Activated CD8-positive, alpha-beta T cell treated with anti-CD3 and anti-CD28 coated beads for 36 hours (primary cell): ENCODE measurements around the gene DIO3. TPM values are rescaled to one million over a fixed set of nuclear protein-coding genes. Genes with fewer than 3 reads are reported as not detected.
A peak's percentile ranks its signal among the peaks of the same experiment; 100 is the strongest.

ENCODE experiments used
- ATAC-seq: fragments of 200-7000 bp; cut with Tn5 transposase; one replicate; pipeline ENCODE4 v1.10.0; 2021; ENCODE audit warnings: mild to moderate bottlenecking, moderate library complexity
- CTCF ChIA-PET: fragments of 350-600 bp; sonication (Branson Sonifier 250); formaldehyde crosslinking; loops from one replicate; lab custom pipeline; 2021; ENCODE audit warnings: antibody characterized with exemption; lab: Charles Lee
- POLR2A ChIA-PET: fragments of 350-600 bp; sonication (Branson Sonifier 250); formaldehyde crosslinking; loops from one replicate; lab custom pipeline; 2021; ENCODE audit warnings: antibody characterized with exemption; lab: Charles Lee
- DNase-seq: peaks from one replicate; pipeline ENCODE4 v3.0.0-alpha.2; 2020
- H3K27ac Mint-ChIP-seq: one replicate; pipeline ENCODE4 v1.8.0; 2021; ENCODE audit warnings: mild to moderate bottlenecking, mixed read lengths
- H3K27me3 Mint-ChIP-seq: one replicate; pipeline ENCODE4 v1.8.0; 2021; ENCODE audit warnings: mixed read lengths
- H3K36me3 Mint-ChIP-seq: one replicate; pipeline ENCODE4 v1.8.0; 2021; ENCODE audit warnings: low read depth, mixed read lengths
- H3K4me1 Mint-ChIP-seq: one replicate; pipeline ENCODE4 v1.8.0; 2021; ENCODE audit warnings: low read depth, mixed read lengths
- H3K4me3 Mint-ChIP-seq: one replicate; pipeline ENCODE4 v1.8.0; 2021; ENCODE audit warnings: mild to moderate bottlenecking, moderate library complexity, mixed read lengths
- H3K9me3 Mint-ChIP-seq: one replicate; pipeline ENCODE4 v1.8.0; 2021; ENCODE audit warnings: mixed read lengths
- intact Hi-C: fragments of 100-400 bp; cut with micrococcal nuclease; formaldehyde crosslinking; loops from one replicate; pipeline ENCODE4 v1.10.0; 2022
- total RNA-seq, 2 experiments: library from RNA; stranded (reverse); gene quantifications; one replicate each; pipeline ENCODE4 v1.2.3, GENCODE V29; 2021
- TF ChIP-seq, protein P1 (sequence below): fragments of 200-600 bp; IDR thresholded peaks from one replicate; pipeline ENCODE4 v1.8.0; 2022; ENCODE audit warnings: antibody characterized with exemption, mild to moderate bottlenecking

The DIO3 gene
- total RNA-seq, 2 experiments from 2014 or later, result not detected

DNA sequence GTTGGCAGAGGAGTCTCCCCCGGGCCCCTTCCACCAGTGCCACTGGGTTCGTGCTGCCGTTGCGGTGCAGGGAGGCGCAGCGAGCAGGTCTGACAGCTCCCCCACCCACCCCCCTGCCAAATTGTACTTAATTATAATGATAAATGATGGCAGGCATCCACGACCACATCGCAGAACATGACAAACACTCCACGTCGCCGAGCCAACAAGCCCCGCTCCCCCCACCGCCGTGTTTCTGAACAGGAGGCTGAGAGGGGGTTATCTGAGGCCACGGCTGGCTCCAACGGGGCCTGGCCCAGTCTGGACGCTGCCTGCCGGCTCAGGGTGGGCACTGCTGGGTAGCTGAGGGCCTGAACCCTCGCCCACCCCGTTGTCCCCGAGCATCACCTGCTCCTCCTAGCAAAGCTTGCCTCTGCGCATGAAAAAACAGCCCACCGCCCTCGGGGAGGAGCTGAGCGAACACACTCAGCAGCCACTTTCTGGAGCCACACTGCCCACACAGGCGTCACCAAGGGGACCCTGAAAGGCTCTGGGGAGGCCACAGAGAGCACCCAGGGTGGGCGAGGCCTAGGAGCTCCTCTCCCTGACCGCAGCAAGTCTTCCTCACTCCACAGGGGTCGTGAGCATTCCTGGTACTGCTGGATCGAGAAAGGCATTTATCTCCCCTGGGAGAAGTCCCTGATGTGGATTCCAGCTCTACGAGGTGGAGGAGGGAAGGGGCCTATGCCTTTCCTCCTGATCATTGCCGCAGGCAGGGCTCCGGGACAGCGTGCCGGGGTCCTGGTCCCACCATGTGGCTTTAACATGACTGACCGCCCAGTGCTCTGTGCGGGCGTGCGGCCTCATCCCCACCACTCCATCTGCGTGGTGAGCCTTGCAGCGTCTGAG is 35.4 kb upstream of the DIO3 start:
- intact Hi-C loops, result no loop called here
- Mint-ChIP-seq H3K36me3 (no peaks in the 10 kb centered on the region), H3K4me3 (no peak overlapping the region), H3K27ac (no peak overlapping the region), H3K9me3 (no peaks in the 10 kb centered on the region), H3K27me3 (no peaks in the 10 kb centered on the region), H3K4me1 (peaks cover 8% of the 10 kb centered on the region)
- DNase-seq (no peak), ATAC-seq (no peak)
- TF ChIP-seq, protein P1, sequence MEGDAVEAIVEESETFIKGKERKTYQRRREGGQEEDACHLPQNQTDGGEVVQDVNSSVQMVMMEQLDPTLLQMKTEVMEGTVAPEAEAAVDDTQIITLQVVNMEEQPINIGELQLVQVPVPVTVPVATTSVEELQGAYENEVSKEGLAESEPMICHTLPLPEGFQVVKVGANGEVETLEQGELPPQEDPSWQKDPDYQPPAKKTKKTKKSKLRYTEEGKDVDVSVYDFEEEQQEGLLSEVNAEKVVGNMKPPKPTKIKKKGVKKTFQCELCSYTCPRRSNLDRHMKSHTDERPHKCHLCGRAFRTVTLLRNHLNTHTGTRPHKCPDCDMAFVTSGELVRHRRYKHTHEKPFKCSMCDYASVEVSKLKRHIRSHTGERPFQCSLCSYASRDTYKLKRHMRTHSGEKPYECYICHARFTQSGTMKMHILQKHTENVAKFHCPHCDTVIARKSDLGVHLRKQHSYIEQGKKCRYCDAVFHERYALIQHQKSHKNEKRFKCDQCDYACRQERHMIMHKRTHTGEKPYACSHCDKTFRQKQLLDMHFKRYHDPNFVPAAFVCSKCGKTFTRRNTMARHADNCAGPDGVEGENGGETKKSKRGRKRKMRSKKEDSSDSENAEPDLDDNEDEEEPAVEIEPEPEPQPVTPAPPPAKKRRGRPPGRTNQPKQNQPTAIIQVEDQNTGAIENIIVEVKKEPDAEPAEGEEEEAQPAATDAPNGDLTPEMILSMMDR, result no peak
- ChIA-PET CTCF (no interaction called here), POLR2A (no interaction called here)

DNA sequence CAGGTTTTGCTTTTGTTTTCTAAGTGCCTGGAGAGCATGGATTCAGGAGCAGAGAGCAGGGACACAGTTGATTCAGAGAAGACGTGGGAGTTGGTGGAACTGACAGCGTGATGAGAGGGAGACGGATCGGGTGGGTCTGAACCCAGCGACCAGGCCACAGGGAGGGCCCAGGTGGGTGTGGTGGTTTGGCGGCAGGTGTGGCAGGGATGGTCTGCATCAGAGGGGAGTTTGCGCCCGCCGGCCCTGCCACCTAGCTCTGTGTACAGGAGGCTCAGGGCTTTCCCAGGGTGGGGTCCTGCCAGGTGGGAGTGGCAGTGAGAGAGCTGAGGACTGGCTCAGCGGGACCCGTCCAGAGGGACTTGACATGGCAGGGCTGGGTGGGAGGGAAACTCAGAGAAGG is 33.3 kb upstream of the DIO3 start:
- Mint-ChIP-seq H3K4me1 (peaks cover 8% of the 10 kb centered on the region), H3K9me3 (no peaks in the 10 kb centered on the region), H3K36me3 (no peaks in the 10 kb centered on the region), H3K27me3 (no peaks in the 10 kb centered on the region), H3K27ac (no peak overlapping the region), H3K4me3 (no peak overlapping the region)
- TF ChIP-seq, protein P1, result no peak
- CTCF ChIA-PET, result no interaction called here
- DNase-seq (no peak), ATAC-seq (no peak)
- intact Hi-C loops, result no loop called here
- POLR2A ChIA-PET, result no interaction called here

DNA sequence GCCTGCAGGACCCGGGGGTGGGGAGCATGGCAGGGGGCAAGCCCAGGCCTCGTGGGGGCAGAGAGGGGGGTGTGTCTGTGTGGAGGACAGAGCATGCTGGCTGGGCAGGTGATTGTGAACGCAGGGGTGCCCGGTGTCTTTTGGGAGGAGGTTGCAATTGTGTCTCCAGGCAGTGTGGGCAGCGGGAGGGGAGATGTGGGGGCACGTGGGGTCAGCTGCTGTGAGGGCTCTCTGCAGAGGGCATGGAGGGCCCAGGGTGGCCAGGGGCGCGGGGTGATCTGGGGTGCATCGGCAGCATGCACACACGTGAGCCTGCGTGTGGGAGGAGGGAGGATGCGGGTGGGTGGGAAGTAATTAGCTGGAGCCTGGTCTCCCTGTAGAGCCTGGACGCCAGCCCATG is 32.2 kb upstream of the DIO3 start:
- Mint-ChIP-seq H3K9me3 (no peaks in the 10 kb centered on the region), H3K4me1 (peaks cover 8% of the 10 kb centered on the region), H3K27ac (no peak overlapping the region), H3K27me3 (no peaks in the 10 kb centered on the region), H3K36me3 (no peaks in the 10 kb centered on the region), H3K4me3 (no peak overlapping the region)
- POLR2A ChIA-PET, result no interaction called here
- DNase-seq, result no peak
- ATAC-seq, result no peak
- TF ChIP-seq, protein P1, result no peak
- CTCF ChIA-PET, result no interaction called here
- intact Hi-C loops, result no loop called here

DNA sequence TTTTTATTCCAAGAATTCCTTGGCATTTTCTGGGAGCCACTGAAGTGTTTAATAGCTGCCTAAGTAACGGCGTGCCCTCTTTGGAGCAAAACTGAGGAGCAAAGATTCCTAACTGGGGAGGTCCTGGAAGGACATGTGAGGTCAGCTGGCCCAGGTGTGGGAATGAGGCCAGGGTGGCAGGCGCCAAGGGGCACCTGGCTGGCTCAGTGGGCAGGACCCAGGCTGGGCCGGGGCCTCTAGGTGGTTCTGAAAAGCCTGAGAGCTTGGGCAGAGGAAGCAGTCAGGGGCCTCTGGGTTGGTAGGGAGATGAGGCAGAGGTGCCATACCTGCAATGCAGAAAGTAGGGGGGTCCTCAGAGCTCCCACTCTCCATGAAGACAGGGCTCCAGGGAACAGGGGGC is 27.1 kb upstream of the DIO3 start:
- POLR2A ChIA-PET, result no interaction called here
- intact Hi-C loops, result no loop called here
- Mint-ChIP-seq H3K36me3 (no peaks in the 10 kb centered on the region), H3K27me3 (no peaks in the 10 kb centered on the region), H3K27ac (no peak overlapping the region), H3K9me3 (no peaks in the 10 kb centered on the region), H3K4me1 (peaks cover 25% of the 10 kb centered on the region), H3K4me3 (no peak overlapping the region)
- TF ChIP-seq, protein P1, result no peak
- no peak for DNase-seq
- ATAC-seq, result no peak
- CTCF ChIA-PET, result no interaction called here

DNA sequence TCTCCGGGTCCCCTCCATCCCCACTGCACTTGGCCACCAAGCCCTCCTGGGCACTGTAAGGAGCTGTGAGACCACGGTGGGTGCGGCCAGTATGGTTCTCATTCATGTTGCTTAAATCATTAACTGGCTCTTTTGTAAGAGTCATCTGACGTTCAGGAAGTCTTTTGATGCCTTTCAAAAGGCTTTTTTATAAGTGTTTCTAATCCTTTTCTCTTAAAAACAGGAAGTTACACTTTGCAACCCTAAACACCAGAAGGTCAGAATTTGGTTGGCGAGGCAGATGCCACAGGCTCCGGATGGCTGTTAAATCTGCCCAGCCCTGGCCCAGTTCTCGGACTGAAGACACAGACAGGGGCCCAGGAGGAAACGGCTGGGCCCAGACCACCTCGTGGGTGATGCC is 26.1 kb upstream of the DIO3 start:
- peak overlapping the region; percentile 6 for H3K27ac Mint-ChIP-seq
- ATAC-seq (peak; percentile 39), DNase-seq (peak; percentile 11)
- POLR2A ChIA-PET, result no interaction called here
- TF ChIP-seq, protein P1, result no peak
- intact Hi-C loops, result no loop called here
- H3K4me1 Mint-ChIP-seq, result peaks cover 21% of the 10 kb centered on the region
- no peaks in the 10 kb centered on the region for H3K9me3 Mint-ChIP-seq
- CTCF ChIA-PET, result no interaction called here
- no peaks in the 10 kb centered on the region for H3K27me3 Mint-ChIP-seq
- H3K36me3 Mint-ChIP-seq, result no peaks in the 10 kb centered on the region
- H3K4me3 Mint-ChIP-seq, result no peak overlapping the region
